Peyer's patch (tissue), 4 donors: ENCODE measurements around the gene STAMBP.

Source experiments
- CTCF ChIP-seq, 6 experiments: fragments of 450-650 bp in 4 of 6; fragments of 200-600 bp in 2 of 6; sonication (generic) in 1 of 6; IDR thresholded peaks; one replicate each; pipeline ENCODE4 v1.5.1; 2017 to 2019; ENCODE audit warnings: antibody characterized with exemption in 6 of 6, mild to moderate bottlenecking in 3 of 6, moderate library complexity in 1 of 6
- POLR2A ChIP-seq, 2 donors: fragments of 450-650 bp; IDR thresholded peaks; one replicate each; pipeline ENCODE4 v1.5.1; 2017; ENCODE audit warnings: antibody characterized with exemption in 2 of 2, mild to moderate bottlenecking in 2 of 2, moderate library complexity in 2 of 2

- TF ChIP-seq CTCF (IDR thresholded peaks at IDR 0.05) (peak in 2 of 6 experiments; percentile 35 to 37), POLR2A (IDR thresholded peaks at IDR 0.05) (no peak)
Observed at GRCh38 chr2:73920577-73921545, 92.1 kb downstream of the STAMBP start.
